GM19467 (cell line): ENCODE results near the gene B4GALNT1.

Experiments used
- ATAC-seq: cut with Tn5 transposase; IDR thresholded peaks from one replicate; pipeline ENCODE4 v1.9.1; 2021; ENCODE audit warnings: mild to moderate bottlenecking, moderate library complexity; ENCODE audit not compliant: unreplicated experiment

The B4GALNT1 gene

GRCh38 chr12:57609781-57610553 lies 23.0 kb downstream of the B4GALNT1 start:
- no peak for ATAC-seq

GRCh38 chr12:57609101-57609780 lies 23.8 kb downstream of the B4GALNT1 start:
- ATAC-seq, result no peak

GRCh38 chr12:57607958-57608663 lies 24.9 kb downstream of the B4GALNT1 start:
- no peak for ATAC-seq

- ATAC-seq, result no peak
These were observed 26.2 kb downstream of the B4GALNT1 start for GRCh38 chr12:57606821-57607220.

GRCh38 chr12:57606399-57606798 lies 26.6 kb downstream of the B4GALNT1 start:
- ATAC-seq, result no peak

- ATAC-seq, result no peak
These were observed 27.1 kb downstream of the B4GALNT1 start for GRCh38 chr12:57605811-57606311.

GRCh38 chr12:57604992-57605810 lies 27.8 kb downstream of the B4GALNT1 start:
- no peak for ATAC-seq

GRCh38 chr12:57604454-57604991 lies 28.5 kb downstream of the B4GALNT1 start, which contains the start of gene DTX3:
DTX3 (plus strand) TSS chr12:57604824; CDS start chr12:57606518, 1,694 bp downstream.
- ATAC-seq, result no peak

- no peak for ATAC-seq
These were observed 29.1 kb downstream of the B4GALNT1 start for GRCh38 chr12:57603815-57604453.

GRCh38 chr12:57603324-57603723 lies 29.7 kb downstream of the B4GALNT1 start:
- no peak for ATAC-seq

- ATAC-seq, result no peak
These were observed 30.5 kb downstream of the B4GALNT1 start for GRCh38 chr12:57602544-57602943.

- no peak for ATAC-seq
These were observed 32.6 kb downstream of the B4GALNT1 start for GRCh38 chr12:57600395-57600794.

- ATAC-seq, result no peak
These were observed 39.8 kb downstream of the B4GALNT1 start for GRCh38 chr12:57593187-57593586.

GRCh38 chr12:57592551-57593165 lies 40.3 kb downstream of the B4GALNT1 start:
- ATAC-seq, result no peak

- no peak for ATAC-seq
These were observed 41.1 kb downstream of the B4GALNT1 start for GRCh38 chr12:57591782-57592325.

- peak; percentile 91 for ATAC-seq
These were observed 41.9 kb downstream of the B4GALNT1 start, which contains the start of gene PIP4K2C for GRCh38 chr12:57590864-57591781. PIP4K2C (plus strand) TSS chr12:57591192; CDS start chr12:57591290, 98 bp downstream.

- ATAC-seq, result no peak
These were observed 42.5 kb downstream of the B4GALNT1 start for GRCh38 chr12:57590479-57590863.
